HepG2 (cell line): ENCODE results near the gene SIX3. TPM values are rescaled to one million over a fixed set of nuclear protein-coding genes. Genes with fewer than 3 reads are reported as not detected.
A peak's percentile ranks its signal among the peaks of the same experiment; 100 is the strongest.

Source experiments
- CHD2 ChIP-seq: IDR thresholded peaks from 2 replicates; pipeline ENCODE4 v1.6.1; 2011; ENCODE audit warnings: low read depth, low read length, improper control_type of control experiment
- DNMT1 ChIP-seq: sonication (generic); formaldehyde crosslinking; IDR thresholded peaks from 2 replicates; pipeline ENCODE4 v1.5.1; 2020; ENCODE audit warnings: mild to moderate bottlenecking, missing genetic modification reagents
- ESRRA ChIP-seq: sonication (generic); formaldehyde crosslinking; IDR thresholded peaks from 2 replicates; pipeline ENCODE4 v1.5.1; 2020; ENCODE audit warnings: mild to moderate bottlenecking, low read depth, missing genetic modification reagents
- FOXA1 ChIP-seq, 2 experiments: fragments of 450-650 bp in 1 of 2; sonication (generic) in 1 of 2; formaldehyde crosslinking in 1 of 2; IDR thresholded peaks; 2 replicates each; pipeline versions ENCODE4 v1.4.0 to v1.6.1; 2016 to 2020; ENCODE audit warnings: missing genetic modification reagents in 1 of 2
- GLMP ChIP-seq: sonication (generic); formaldehyde crosslinking; IDR thresholded peaks from 2 replicates; pipeline ENCODE4 v1.9.0; 2021; ENCODE audit warnings: missing genetic modification reagents, mild to moderate bottlenecking, borderline replicate concordance
- HNRNPH1 ChIP-seq: fragments of 200-400 bp; formaldehyde crosslinking; optimal IDR thresholded peaks from 2 replicates; pipeline ENCODE3; 2017; ENCODE audit warnings: mild to moderate bottlenecking, low read depth, low read length
- KLF13 ChIP-seq: sonication (generic); formaldehyde crosslinking; IDR thresholded peaks from 2 replicates; pipeline ENCODE4 v1.4.0; 2020; ENCODE audit warnings: mild to moderate bottlenecking, missing genetic modification reagents
- NAIF1 ChIP-seq: sonication (generic); formaldehyde crosslinking; IDR thresholded peaks from 2 replicates; pipeline ENCODE4 v1.5.0; 2020; ENCODE audit warnings: mild to moderate bottlenecking, missing genetic modification reagents, borderline replicate concordance
- NR1H2 ChIP-seq: sonication (generic); formaldehyde crosslinking; IDR thresholded peaks from 2 replicates; pipeline ENCODE4 v1.8.1; 2022; ENCODE audit warnings: low read depth, missing genetic modification reagents, borderline replicate concordance
- NR3C1 ChIP-seq: sonication (generic); formaldehyde crosslinking; IDR thresholded peaks from 2 replicates; pipeline ENCODE4 v1.4.0; 2020; ENCODE audit warnings: missing genetic modification reagents
- RBM22 ChIP-seq: fragments of 200-400 bp; formaldehyde crosslinking; optimal IDR thresholded peaks from 2 replicates; pipeline ENCODE3; 2017; ENCODE audit warnings: mild to moderate bottlenecking, low read length, moderate library complexity
- RXRA ChIP-seq: sonication (generic); formaldehyde crosslinking; IDR thresholded peaks from 2 replicates; pipeline ENCODE4 v1.5.1; 2020; ENCODE audit warnings: missing genetic modification reagents
- SAFB2 ChIP-seq: sonication (generic); formaldehyde crosslinking; IDR thresholded peaks from 2 replicates; pipeline ENCODE4 v1.5.1; 2020; ENCODE audit warnings: missing genetic modification reagents, low read depth, mild to moderate bottlenecking, borderline replicate concordance
- SP1 ChIP-seq, 2 experiments: fragments of 450-650 bp in 1 of 2; sonication (generic) in 1 of 2; formaldehyde crosslinking in 1 of 2; IDR thresholded peaks; 2 replicates each; pipeline versions ENCODE4 v1.4.0 to v1.6.1; 2016 to 2020; ENCODE audit warnings: missing genetic modification reagents in 1 of 2
- STAT6 ChIP-seq: sonication (generic); formaldehyde crosslinking; IDR thresholded peaks from 2 replicates; pipeline ENCODE4 v1.4.0; 2020; ENCODE audit warnings: missing genetic modification reagents, mild to moderate bottlenecking, borderline replicate concordance
- SUZ12 ChIP-seq: fragments of 150-350 bp; IDR thresholded peaks from 2 replicates; pipeline ENCODE4 v1.6.1; 2014; ENCODE audit warnings: low read depth, low read length
- TARDBP ChIP-seq: sonication (generic); formaldehyde crosslinking; IDR thresholded peaks from 2 replicates; pipeline ENCODE4 v1.8.0; 2022; ENCODE audit warnings: mild to moderate bottlenecking, missing genetic modification reagents
- ZBTB38 ChIP-seq: sonication (generic); formaldehyde crosslinking; IDR thresholded peaks from 2 replicates; pipeline ENCODE4 v1.5.1; 2020; ENCODE audit warnings: mild to moderate bottlenecking, missing genetic modification reagents
- ZFP36L1 ChIP-seq: sonication (generic); formaldehyde crosslinking; IDR thresholded peaks from 2 replicates; pipeline ENCODE4 v1.8.0; 2022; ENCODE audit warnings: mild to moderate bottlenecking, missing genetic modification reagents, moderate library complexity
- ZFP62 ChIP-seq: sonication (generic); formaldehyde crosslinking; IDR thresholded peaks from 2 replicates; pipeline ENCODE4 v1.4.0; 2020; ENCODE audit warnings: missing genetic modification reagents
- ZNF296 ChIP-seq: sonication (generic); formaldehyde crosslinking; conservative IDR thresholded peaks from 2 replicates; pipeline ENCODE4 v1.5.0; 2020; ENCODE audit warnings: mild to moderate bottlenecking, missing genetic modification reagents
- ZNF350 ChIP-seq: sonication (generic); formaldehyde crosslinking; IDR thresholded peaks from 2 replicates; pipeline ENCODE4 v1.4.0; 2020; ENCODE audit warnings: mild to moderate bottlenecking, low read depth, missing genetic modification reagents, borderline replicate concordance
- ZNF546 ChIP-seq: sonication (generic); formaldehyde crosslinking; conservative IDR thresholded peaks from 2 replicates; pipeline ENCODE4 v1.8.1; 2023; ENCODE audit warnings: mild to moderate bottlenecking, missing genetic modification reagents
- ZNF678 ChIP-seq: sonication (generic); formaldehyde crosslinking; IDR thresholded peaks from 2 replicates; pipeline ENCODE4 v1.4.0; 2020; ENCODE audit warnings: mild to moderate bottlenecking, missing genetic modification reagents
- ZNF749 ChIP-seq: sonication (generic); formaldehyde crosslinking; IDR thresholded peaks from 2 replicates; pipeline ENCODE4 v1.8.0; 2022; ENCODE audit warnings: mild to moderate bottlenecking, missing genetic modification reagents, moderate library complexity, borderline replicate concordance
- ZNF75D ChIP-seq: sonication (generic); formaldehyde crosslinking; IDR thresholded peaks from 2 replicates; pipeline ENCODE4 v1.8.1; 2023; ENCODE audit warnings: missing genetic modification reagents, mild to moderate bottlenecking, borderline replicate concordance
- ZNF891 ChIP-seq: sonication (generic); formaldehyde crosslinking; IDR thresholded peaks from 2 replicates; pipeline ENCODE4 v1.5.0; 2020; ENCODE audit warnings: mild to moderate bottlenecking, missing genetic modification reagents
- polyA plus RNA-seq, 8 experiments: library from polyadenylated mRNA; depleted of rRNA in 3 of 8; stranded (reverse) in 7 of 8; unstranded in 1 of 8; fragments of >200 nt; fragmentation: Illumina TruSeq in 4 of 8; extraction: Trizol in 4 of 8; gene quantifications; 2 replicates each; pipeline versions ENCODE4 v1.2.1 to v1.2.3, GENCODE V29; 2011 to 2016; ENCODE audit warnings: low read depth in 4 of 8, missing spikeins in 1 of 8, mixed read lengths in 1 of 8; ENCODE audit not compliant: insufficient read depth in 1 of 8
- total RNA-seq, 5 experiments: library from RNA; depleted of rRNA; stranded (reverse); fragments of >200 nt; fragmentation: Illumina TruSeq; extraction: Trizol; gene quantifications; 2 replicates each; pipeline ENCODE4 v1.2.3, GENCODE V29; 2016; ENCODE audit warnings: low read depth in 1 of 5
- TF ChIP-seq, protein P1 (sequence below): IDR thresholded peaks from 2 replicates; pipeline ENCODE4 v1.6.1; 2012; ENCODE audit warnings: inconsistent platforms

The SIX3 gene
- total and polyA plus RNA-seq, 2 of the 13 experiments (the other 11 are each of a cell fraction or from before 2014, with no cell fraction given), result not detected

GRCh38 chr2:44952143-44952805 lies 10.8 kb downstream of the SIX3 start (continued):
- TF ChIP-seq HNRNPH1 (no peak), STAT6 (no peak), ZNF350 (no peak), ZNF296 (CRISPR knock-in tag) (no peak), CHD2 (no peak), SAFB2 (CRISPR knock-in tag) (no peak; the same call in 1 of the 2 replicates), ESRRA (CRISPR knock-in tag) (peak; percentile 46; the same call in 1 of the 2 replicates), ZFP62 (no peak), ZNF678 (CRISPR knock-in tag) (0 out of 2 replicates have a peak, but pooled peaks have one; percentile 40), ZNF75D (CRISPR knock-in tag) (no peak), NR3C1 (no peak), DNMT1 (CRISPR knock-in tag) (no peak), ZBTB38 (no peak; the same call in 1 of the 2 replicates), ZNF546 (CRISPR knock-in tag) (no peak), NR1H2 (no peak), TARDBP (CRISPR knock-in tag) (peak; percentile 41; the same call in 1 of the 2 replicates), FOXA1 (IDR thresholded peaks at IDR 0.05) (no peak), FOXA1 (CRISPR knock-in tag; IDR thresholded peaks at IDR 0.05) (no peak), ZFP36L1 (CRISPR knock-in tag) (no peak), RXRA (no peak), KLF13 (CRISPR knock-in tag) (no peak), NAIF1 (no peak), RBM22 (no peak), SUZ12 (peak; percentile 25; the same call in 1 of the 2 replicates), ZNF891 (CRISPR knock-in tag) (peak; percentile 14; the same call in 1 of the 2 replicates), GLMP (CRISPR knock-in tag) (no peak), ZNF749 (no peak; the same call in 1 of the 2 replicates), SP1 (IDR thresholded peaks at IDR 0.05) (no peak), SP1 (CRISPR knock-in tag; IDR thresholded peaks at IDR 0.05) (no peak)
- TF ChIP-seq, protein P1, sequence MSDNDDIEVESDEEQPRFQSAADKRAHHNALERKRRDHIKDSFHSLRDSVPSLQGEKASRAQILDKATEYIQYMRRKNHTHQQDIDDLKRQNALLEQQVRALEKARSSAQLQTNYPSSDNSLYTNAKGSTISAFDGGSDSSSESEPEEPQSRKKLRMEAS, result no peak
